OCI-LY1 (cell line): ENCODE data around the gene PAM.

Experiments
- H2AFZ ChIP-seq: fragments of 200-600 bp; sonication (generic), shearing (Covaris generic); 2 replicates; pipeline ENCODE4 v1.6.0; 2014; ENCODE audit warnings: antibody characterized with exemption, mild to moderate bottlenecking, low read length
- H3F3A ChIP-seq: fragments of 200-600 bp; sonication (generic), shearing (Covaris generic); 2 replicates; pipeline ENCODE4 v1.6.0; 2014; ENCODE audit warnings: mild to moderate bottlenecking, antibody characterized with exemption, low read length, moderate library complexity; ENCODE audit not compliant: insufficient read depth
- H3K27ac ChIP-seq: fragments of 200-600 bp; sonication (generic); 2 replicates; pipeline ENCODE4 v1.5.1; 2014; ENCODE audit warnings: low read length, mixed run types, mild to moderate bottlenecking, low read depth; ENCODE audit not compliant: poor library complexity, severe bottlenecking
- H3K27me3 ChIP-seq: fragments of 200-600 bp; sonication (generic); 2 replicates; pipeline ENCODE4 v1.6.0; 2014; ENCODE audit warnings: antibody characterized with exemption, mild to moderate bottlenecking, low read length, moderate library complexity; ENCODE audit not compliant: insufficient read depth
- H3K36me3 ChIP-seq: fragments of 200-600 bp; sonication (generic); 2 replicates; pipeline ENCODE4 v1.6.1; 2014; ENCODE audit warnings: mild to moderate bottlenecking, antibody characterized with exemption, low read length, moderate library complexity, mixed read lengths; ENCODE audit not compliant: insufficient read depth
- H3K4me1 ChIP-seq: fragments of 200-600 bp; sonication (generic); 2 replicates; pipeline ENCODE4 v1.5.1; 2014; ENCODE audit warnings: mild to moderate bottlenecking, low read length, moderate library complexity; ENCODE audit not compliant: insufficient read depth, severe bottlenecking
- H3K4me2 ChIP-seq: fragments of 200-600 bp; sonication (generic), shearing (Covaris generic); 2 replicates; pipeline ENCODE4 v1.6.1; 2014; ENCODE audit warnings: low read length
- H3K4me3 ChIP-seq: fragments of 200-600 bp; sonication (generic); 2 replicates; pipeline ENCODE4 v1.5.1; 2014; ENCODE audit warnings: low read length, low read depth, mild to moderate bottlenecking, mixed read lengths; ENCODE audit not compliant: poor library complexity, severe bottlenecking
- H3K79me2 ChIP-seq: fragments of 200-600 bp; shearing (Covaris generic); 2 replicates; pipeline ENCODE4 v1.6.1; 2016; ENCODE audit warnings: mixed run types, low read length, mixed read lengths; ENCODE audit not compliant: insufficient read depth
- H3K9ac ChIP-seq: fragments of 200-600 bp; sonication (generic), shearing (Covaris generic); 2 replicates; pipeline ENCODE4 v1.6.1; 2014; ENCODE audit warnings: mild to moderate bottlenecking, low read length, mixed read lengths
- H3K9me2 ChIP-seq: fragments of 200-600 bp; sonication (generic), shearing (Covaris generic); 2 replicates; pipeline ENCODE4 v1.6.1; 2014; ENCODE audit warnings: low read depth, mild to moderate bottlenecking, low read length, mixed read lengths
- H3K9me3 ChIP-seq: fragments of 200-600 bp; shearing (Covaris generic); 2 replicates; pipeline ENCODE4 v1.6.1; 2014; ENCODE audit warnings: low read length, mixed read lengths
- H4K20me1 ChIP-seq: fragments of 200-600 bp; sonication (generic), shearing (Covaris generic); 2 replicates; pipeline ENCODE4 v1.6.0; 2016; ENCODE audit warnings: mild to moderate bottlenecking, low read length; ENCODE audit not compliant: insufficient read depth
- EZH2 ChIP-seq: fragments of 200-600 bp; sonication (generic), shearing (Covaris generic); IDR thresholded peaks from 2 replicates; pipeline ENCODE4 v1.8.0; 2017; ENCODE audit warnings: borderline replicate concordance, mixed run types, mild to moderate bottlenecking, antibody characterized with exemption, low read length, moderate library complexity, mixed read lengths
- TF ChIP-seq, protein P1 (sequence below): fragments of 200-600 bp; sonication (generic), shearing (Covaris generic); IDR thresholded peaks from 2 replicates; pipeline ENCODE4 v1.5.1; 2017; ENCODE audit warnings: mild to moderate bottlenecking, antibody characterized with exemption, low read length, moderate library complexity, mixed read lengths

PAM gene

DNA sequence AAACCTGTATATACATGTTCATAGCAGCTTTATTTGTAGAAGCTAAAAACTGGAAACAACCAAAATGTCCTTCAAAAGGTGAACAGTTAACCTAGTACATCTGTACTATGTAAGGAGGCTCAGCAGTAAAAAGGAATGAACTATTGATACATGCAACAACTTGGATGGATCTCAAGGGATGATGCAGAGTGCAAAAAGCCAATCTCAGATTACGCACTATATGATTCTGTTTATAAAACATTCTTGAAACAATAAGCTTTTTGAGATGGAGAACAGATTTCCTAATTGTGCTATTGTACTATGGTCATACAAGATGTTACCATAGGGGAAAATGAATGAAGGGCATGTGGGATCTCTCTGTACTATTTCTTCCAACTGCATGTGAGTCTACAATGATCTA is 88.9 kb downstream of the PAM start:
- Histone ChIP-seq H3K4me3 (no peak overlapping the region), H3K27me3 (no peaks in the 10 kb centered on the region), H3K4me2 (no peak overlapping the region), H3F3A (no peaks in the 10 kb centered on the region), H3K9ac (no peak overlapping the region), H3K36me3 (no peaks in the 10 kb centered on the region), H2AFZ (no peak overlapping the region), H3K27ac (no peak overlapping the region), H3K79me2 (no peaks in the 10 kb centered on the region), H3K9me2 (no peaks in the 10 kb centered on the region), H3K9me3 (no peaks in the 10 kb centered on the region), H3K4me1 (no peaks in the 10 kb centered on the region), H4K20me1 (no peaks in the 10 kb centered on the region)
- TF ChIP-seq, protein P1, sequence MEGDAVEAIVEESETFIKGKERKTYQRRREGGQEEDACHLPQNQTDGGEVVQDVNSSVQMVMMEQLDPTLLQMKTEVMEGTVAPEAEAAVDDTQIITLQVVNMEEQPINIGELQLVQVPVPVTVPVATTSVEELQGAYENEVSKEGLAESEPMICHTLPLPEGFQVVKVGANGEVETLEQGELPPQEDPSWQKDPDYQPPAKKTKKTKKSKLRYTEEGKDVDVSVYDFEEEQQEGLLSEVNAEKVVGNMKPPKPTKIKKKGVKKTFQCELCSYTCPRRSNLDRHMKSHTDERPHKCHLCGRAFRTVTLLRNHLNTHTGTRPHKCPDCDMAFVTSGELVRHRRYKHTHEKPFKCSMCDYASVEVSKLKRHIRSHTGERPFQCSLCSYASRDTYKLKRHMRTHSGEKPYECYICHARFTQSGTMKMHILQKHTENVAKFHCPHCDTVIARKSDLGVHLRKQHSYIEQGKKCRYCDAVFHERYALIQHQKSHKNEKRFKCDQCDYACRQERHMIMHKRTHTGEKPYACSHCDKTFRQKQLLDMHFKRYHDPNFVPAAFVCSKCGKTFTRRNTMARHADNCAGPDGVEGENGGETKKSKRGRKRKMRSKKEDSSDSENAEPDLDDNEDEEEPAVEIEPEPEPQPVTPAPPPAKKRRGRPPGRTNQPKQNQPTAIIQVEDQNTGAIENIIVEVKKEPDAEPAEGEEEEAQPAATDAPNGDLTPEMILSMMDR: no peak
- TF ChIP-seq EZH2: no peak

GRCh38 chr5:102845041-102845440 is 89.9 kb downstream of the PAM start:
- Histone ChIP-seq H3K9ac (no peak overlapping the region), H3K27me3 (no peaks in the 10 kb centered on the region), H3K79me2 (no peaks in the 10 kb centered on the region), H2AFZ (no peak overlapping the region), H3K9me2 (no peaks in the 10 kb centered on the region), H3K4me3 (no peak overlapping the region), H3K4me2 (no peak overlapping the region), H3K36me3 (no peaks in the 10 kb centered on the region), H3K4me1 (no peaks in the 10 kb centered on the region), H3K27ac (no peak overlapping the region), H3K9me3 (no peaks in the 10 kb centered on the region), H3F3A (no peaks in the 10 kb centered on the region), H4K20me1 (no peaks in the 10 kb centered on the region)
- TF ChIP-seq, protein P1: no peak
- TF ChIP-seq EZH2: no peak

GRCh38 chr5:102850503-102850902 is 95.4 kb downstream of the PAM start:
- no peaks in the 10 kb centered on the region for H3F3A ChIP-seq
- H2AFZ ChIP-seq: no peak overlapping the region
- H3K9ac ChIP-seq: no peak overlapping the region
- no peak overlapping the region for H3K4me2 ChIP-seq
- no peaks in the 10 kb centered on the region for H3K4me1 ChIP-seq
- no peak for TF ChIP-seq EZH2
- TF ChIP-seq, protein P1: no peak
- H3K9me3 ChIP-seq: no peaks in the 10 kb centered on the region
- no peaks in the 10 kb centered on the region for H3K36me3 ChIP-seq
- H3K27ac ChIP-seq: no peak overlapping the region
- H3K79me2 ChIP-seq: no peaks in the 10 kb centered on the region
- H3K9me2 ChIP-seq: no peaks in the 10 kb centered on the region
- H3K27me3 ChIP-seq: no peaks in the 10 kb centered on the region
- H3K4me3 ChIP-seq: no peak overlapping the region
- H4K20me1 ChIP-seq: no peaks in the 10 kb centered on the region
